A549 (cell line): ENCODE results near the gene CH25H. TPM values are rescaled to one million over a fixed set of nuclear protein-coding genes. Genes with fewer than 3 reads are reported as not detected.

ENCODE experiments used
- ATAC-seq, 2 experiments: fragments of 200-7000 bp in 1 of 2; fragments of >200 bp in 1 of 2; cut with Nextera tagmentation in 1 of 2; cut with Tn5 transposase in 1 of 2; 3 replicates each; pipeline versions ENCODE4 v1.8.0 to v1.9.1; 2018 to 2020; ENCODE audit warnings: mild to moderate bottlenecking in 1 of 2, moderate library complexity in 1 of 2
- CTCF ChIA-PET: fragments of 300-600 bp; sonication (Branson Sonifier 250); formaldehyde crosslinking; extraction: SDS; loops from one replicate; lab custom pipeline; 2021; ENCODE audit warnings: antibody characterized with exemption, inconsistent platforms; lab: Yijun Ruan, JAX
- POLR2A ChIA-PET: fragments of 350-600 bp; formaldehyde crosslinking; extraction: SDS; loops from one replicate; lab custom pipeline; 2021; ENCODE audit warnings: antibody characterized with exemption, inconsistent platforms; lab: Yijun Ruan, JAX
- DNase-seq, 2 experiments: peaks; one replicate each; pipeline versions ENCODE4 v3.0.0 to v3.0.0-alpha.2; 2011 to 2016; ENCODE audit warnings: low read depth in 1 of 2, low spot score in 1 of 2
- FAIRE-seq: peaks from 2 replicates; lab custom pipeline; 2011; peaks lifted over from hg19 to GRCh38; lab: Jason Lieb, UNC
- H3K27ac ChIP-seq, 2 experiments: fragments of >200 bp; sonication (Bioruptor Twin); formaldehyde crosslinking; 3 replicates each; pipeline ENCODE4 v1.5.1; 2016 to 2017
- H3K4me1 ChIP-seq: fragments of >200 bp; sonication (Bioruptor Twin); formaldehyde crosslinking; 3 replicates; pipeline ENCODE4 v1.6.1; 2016
- H3K4me2 ChIP-seq: fragments of >200 bp; sonication (Bioruptor Twin); formaldehyde crosslinking; 3 replicates; pipeline ENCODE4 v1.6.1; 2016
- H3K4me3 ChIP-seq: fragments of >200 bp; sonication (Bioruptor Twin); formaldehyde crosslinking; 3 replicates; pipeline ENCODE4 v1.5.1; 2016
- H3K9me3 ChIP-seq: fragments of >200 bp; sonication (Bioruptor Twin); formaldehyde crosslinking; 3 replicates; pipeline ENCODE4 v1.6.1; 2016
- ATOH8 ChIP-seq: fragments of 250-450 bp; sonication (Bioruptor Pico); IDR thresholded peaks from 2 replicates; pipeline ENCODE4 v1.5.0; 2020; ENCODE audit warnings: low read depth, mild to moderate bottlenecking, moderate library complexity
- BCL3 ChIP-seq: fragments of >200 bp; sonication (Bioruptor Twin); formaldehyde crosslinking; IDR thresholded peaks from 3 replicates; pipeline ENCODE4 v1.6.1; 2016
- BHLHE40 ChIP-seq: IDR thresholded peaks from 2 replicates; pipeline ENCODE4 v1.6.1; 2012; ENCODE audit warnings: low read depth, low read length, inconsistent platforms
- CBX8 ChIP-seq: fragments of 200-600 bp; sonication (generic); IDR thresholded peaks from 2 replicates; pipeline ENCODE4 v1.6.1; 2016
- CEBPB ChIP-seq, 2 experiments: fragments of >200 bp in 1 of 2; sonication (Bioruptor Twin) in 1 of 2; formaldehyde crosslinking in 1 of 2; IDR thresholded peaks; 2 replicates each; pipeline ENCODE4 v1.6.1; 2012 to 2016
- CTCF ChIP-seq: fragments of >200 bp; sonication (Bioruptor Twin); formaldehyde crosslinking; IDR thresholded peaks from 3 replicates; pipeline ENCODE4 v1.5.1; 2016
- E2F6 ChIP-seq: IDR thresholded peaks from 2 replicates; pipeline ENCODE4 v1.6.1; 2012; ENCODE audit warnings: low read depth, borderline replicate concordance
- EHF ChIP-seq: fragments of 250-450 bp; sonication (Bioruptor Pico); IDR thresholded peaks from 2 replicates; pipeline ENCODE4 v1.5.0; 2020; ENCODE audit warnings: mild to moderate bottlenecking
- ESRRA ChIP-seq: fragments of 150-350 bp; IDR thresholded peaks from 2 replicates; pipeline ENCODE4 v1.6.1; 2014; ENCODE audit warnings: mild to moderate bottlenecking, low read length, borderline replicate concordance
- FOSL2 ChIP-seq, 2 experiments: fragments of 450-650 bp in 1 of 2; fragments of >200 bp in 1 of 2; sonication (Bioruptor Twin) in 1 of 2; formaldehyde crosslinking; IDR thresholded peaks; 2 replicates each; pipeline versions ENCODE4 v1.5.0 to v1.6.1; 2016 to 2020; ENCODE audit warnings: mild to moderate bottlenecking in 1 of 2, moderate library complexity in 1 of 2
- FOXS1 ChIP-seq: fragments of 250-450 bp; sonication (Bioruptor Pico); IDR thresholded peaks from 2 replicates; pipeline ENCODE4 v1.5.0; 2020; ENCODE audit warnings: mild to moderate bottlenecking, moderate library complexity
- GATA3 ChIP-seq: IDR thresholded peaks from 2 replicates; pipeline ENCODE4 v1.6.1; 2012; ENCODE audit warnings: borderline replicate concordance
- HDAC2 ChIP-seq: fragments of 200-600 bp; sonication (generic); IDR thresholded peaks from 2 replicates; pipeline ENCODE4 v1.6.1; 2016
- JUNB ChIP-seq: fragments of >200 bp; sonication (Bioruptor Twin); formaldehyde crosslinking; IDR thresholded peaks from 2 replicates; pipeline ENCODE4 v1.6.1; 2016
- KDM1A ChIP-seq: fragments of 200-600 bp; sonication (generic); IDR thresholded peaks from 2 replicates; pipeline ENCODE4 v1.6.1; 2016; ENCODE audit warnings: low read depth, mild to moderate bottlenecking
- MAFK ChIP-seq: fragments of 450-650 bp; IDR thresholded peaks from 2 replicates; pipeline ENCODE4 v1.6.1; 2014; ENCODE audit not compliant: partially characterized antibody
- MAZ ChIP-seq: fragments of 150-350 bp; IDR thresholded peaks from 2 replicates; pipeline ENCODE4 v1.6.1; 2014; ENCODE audit warnings: antibody characterized with exemption, low read depth, low read length, borderline replicate concordance
- MYC ChIP-seq: IDR thresholded peaks from 2 replicates; pipeline ENCODE4 v1.6.1; 2012; ENCODE audit warnings: mild to moderate bottlenecking, inconsistent platforms, low read length, improper control_type of control experiment, borderline replicate concordance
- NPAS2 ChIP-seq: fragments of 250-450 bp; sonication (Bioruptor Pico); IDR thresholded peaks from 2 replicates; pipeline ENCODE4 v1.8.0; 2022; ENCODE audit warnings: mild to moderate bottlenecking, moderate library complexity, borderline replicate concordance
- RARB ChIP-seq: fragments of 250-450 bp; sonication (Bioruptor Pico); IDR thresholded peaks from 2 replicates; pipeline ENCODE4 v1.8.0; 2021; ENCODE audit warnings: mild to moderate bottlenecking, moderate library complexity
- RFX5 ChIP-seq: fragments of 450-650 bp; IDR thresholded peaks from 2 replicates; pipeline ENCODE4 v1.7.1; 2014; ENCODE audit warnings: antibody characterized with exemption, mild to moderate bottlenecking, moderate library complexity
- RNF2 ChIP-seq: fragments of 200-600 bp; sonication (generic); IDR thresholded peaks from 2 replicates; pipeline ENCODE4 v1.6.1; 2016; ENCODE audit warnings: low read depth, mild to moderate bottlenecking, antibody characterized with exemption, moderate library complexity, borderline replicate concordance
- SREBF2 ChIP-seq: fragments of 450-650 bp; IDR thresholded peaks from 2 replicates; pipeline ENCODE4 v1.6.1; 2014; ENCODE audit warnings: mild to moderate bottlenecking, moderate library complexity
- TFCP2L1 ChIP-seq: fragments of 250-450 bp; sonication (Bioruptor Pico); IDR thresholded peaks from 2 replicates; pipeline ENCODE4 v1.5.0; 2021; ENCODE audit warnings: mild to moderate bottlenecking
- ZSCAN20 ChIP-seq: fragments of 250-450 bp; sonication (Bioruptor Pico); IDR thresholded peaks from 2 replicates; pipeline ENCODE4 v1.8.0; 2022; ENCODE audit warnings: mild to moderate bottlenecking, moderate library complexity
- WGBS: methylation state at CpG from one replicate; pipeline ENCODE4 v1.1.6; 2017; ENCODE audit errors: missing lambda C conversion rate; 5-methylcytosine and 5-hydroxymethylcytosine counted together
- polyA plus RNA-seq, 4 experiments: library from polyadenylated mRNA; depleted of rRNA in 3 of 4; stranded (reverse); fragments of >200 nt; fragmentation: RNase III in 1 of 4; extraction: RNeasy Plus Mini Kit Qiagen cat#74134 plus additional on column Dnase treatment in 1 of 4; gene quantifications; 2 replicates in 3 of 4; 3 replicates in 1 of 4; pipeline ENCODE4 v1.2.3, GENCODE V29; 2011 to 2017

Gene CH25H
- polyA plus RNA-seq, 2 of the 4 experiments (the other 2 are of a cell fraction) = not detected

- CTCF ChIA-PET = interaction anchor here (0.6 to 7.9 kb wide), 6 partner anchors 10 to 1661 kb away, joined by 3 to 82 read pairs (median 3); no protein-coding TSS in a partner anchor
- no peak overlapping the region for H3K4me2 ChIP-seq
- TF ChIP-seq ATOH8 (CRISPR knock-in tag) = no peak
- no peak for TF ChIP-seq FOSL2 (IDR thresholded peaks at IDR 0.05)
- TF ChIP-seq FOSL2 (CRISPR knock-in tag; IDR thresholded peaks at IDR 0.05) = no peak
- no peak for TF ChIP-seq GATA3
- TF ChIP-seq TFCP2L1 (CRISPR knock-in tag) = no peak
- no peak for TF ChIP-seq BHLHE40
- TF ChIP-seq CTCF = no peak
- TF ChIP-seq RARB = no peak
- no peak for TF ChIP-seq ZSCAN20 (CRISPR knock-in tag)
- TF ChIP-seq NPAS2 = no peak
- TF ChIP-seq JUNB = no peak
- no peak for TF ChIP-seq CEBPB (IDR thresholded peaks at IDR 0.05)
- TF ChIP-seq EHF (CRISPR knock-in tag) = no peak
- no peak for TF ChIP-seq MAZ
- no peak for TF ChIP-seq ESRRA
- no peak for TF ChIP-seq MAFK
- TF ChIP-seq MYC = no peak
- TF ChIP-seq RNF2 = no peak
- TF ChIP-seq FOXS1 (CRISPR knock-in tag) = no peak
- no peak for TF ChIP-seq HDAC2
- no peak for TF ChIP-seq KDM1A
- no peaks in the 10 kb centered on the region for H3K9me3 ChIP-seq
- ATAC-seq (no peak), FAIRE-seq (no peak), DNase-seq (no peak)
- H3K4me3 ChIP-seq = no peak overlapping the region
- WGBS = 47% methylated on average over 6 of the region's 6 CpGs
- peaks cover 7% of the 10 kb centered on the region; the same call in 1 of the 3 replicates for H3K4me1 ChIP-seq
- no peak overlapping the region for H3K27ac ChIP-seq
- POLR2A ChIA-PET = no interaction called here
Measured at GRCh38 chr10:89204621-89205185, 2.4 kb downstream of the CH25H start.

- ChIA-PET POLR2A (no interaction called here), CTCF (interaction anchor here (1.2 to 5.3 kb wide), 4 partner anchors 11 to 177 kb away, joined by 3 to 28 read pairs (median 5); no protein-coding TSS in a partner anchor)
- H3K27ac ChIP-seq = no peak overlapping the region
- H3K4me2 ChIP-seq = no peak overlapping the region
- DNase-seq (no peak), FAIRE-seq (no peak), ATAC-seq (no peak)
- H3K9me3 ChIP-seq = no peaks in the 10 kb centered on the region
- TF ChIP-seq RFX5 (no peak), BHLHE40 (no peak), JUNB (no peak), E2F6 (no peak), SREBF2 (no peak), BCL3 (no peak), CBX8 (no peak), TFCP2L1 (CRISPR knock-in tag) (no peak)
- WGBS = 83% methylated on average over 1 of the region's 1 CpG
- no peak overlapping the region for H3K4me3 ChIP-seq
- peaks cover 7% of the 10 kb centered on the region; the same call in 1 of the 3 replicates for H3K4me1 ChIP-seq
Measured at GRCh38 chr10:89203237-89203636, 3.9 kb downstream of the CH25H start.
